H9 (cell line): Measurements from ENCODE around the gene SFMBT1. TPM values are rescaled to one million over a fixed set of nuclear protein-coding genes. Genes with fewer than 3 reads are reported as not detected.

Experiments used
- DNase-seq: peaks from one replicate; pipeline ENCODE4 v3.0.0-alpha.2; 2017
- H2AFZ ChIP-seq: one replicate; pipeline ENCODE4 v1.6.1; 2013; ENCODE audit warnings: mild to moderate bottlenecking, low read length, control low read depth, moderate library complexity
- H2AK5ac ChIP-seq: 2 replicates; pipeline ENCODE4 v1.6.1; 2013; ENCODE audit warnings: low read length, control low read depth, mixed read lengths; ENCODE audit not compliant: insufficient read length
- H2BK120ac ChIP-seq: one replicate; pipeline ENCODE4 v1.6.1; 2013; ENCODE audit warnings: low read depth, mild to moderate bottlenecking, low read length, control low read depth, inconsistent platforms; ENCODE audit not compliant: poor library complexity, severe bottlenecking
- H2BK12ac ChIP-seq: 2 replicates; pipeline ENCODE4 v1.6.1; 2013; ENCODE audit warnings: low read length, control low read depth, mixed read lengths, low read depth; ENCODE audit not compliant: insufficient read length
- H2BK15ac ChIP-seq: 2 replicates; pipeline ENCODE4 v1.6.1; 2013; ENCODE audit warnings: low read depth, low read length, control low read depth
- H2BK20ac ChIP-seq: one replicate; pipeline ENCODE4 v1.6.1; 2013; ENCODE audit warnings: low read depth, mild to moderate bottlenecking, low read length, control low read depth, inconsistent platforms; ENCODE audit not compliant: poor library complexity, severe bottlenecking
- H2BK5ac ChIP-seq: 2 replicates; pipeline ENCODE4 v1.6.1; 2013; ENCODE audit warnings: low read length, control low read depth, mixed read lengths; ENCODE audit not compliant: insufficient read length
- H3K14ac ChIP-seq: 2 replicates; pipeline ENCODE4 v1.6.1; 2013; ENCODE audit warnings: low read length, control low read depth; ENCODE audit not compliant: insufficient read depth
- H3K18ac ChIP-seq: 2 replicates; pipeline ENCODE4 v1.6.1; 2013; ENCODE audit warnings: low read depth, mild to moderate bottlenecking, mixed read lengths, low read length, control low read depth; ENCODE audit not compliant: insufficient read length
- H3K23ac ChIP-seq: 2 replicates; pipeline ENCODE4 v1.6.1; 2013; ENCODE audit warnings: low read length, control low read depth, mixed read lengths, low read depth; ENCODE audit not compliant: insufficient read length
- H3K23me2 ChIP-seq: 2 replicates; pipeline ENCODE4 v1.6.1; 2013; ENCODE audit warnings: low read depth, mild to moderate bottlenecking, mixed read lengths, low read length, control low read depth; ENCODE audit not compliant: insufficient read length, poor library complexity, severe bottlenecking
- H3K27ac ChIP-seq: 2 replicates; pipeline ENCODE4 v1.5.1; 2013; ENCODE audit warnings: low read length, control low read depth, mixed read lengths, low read depth; ENCODE audit not compliant: insufficient read length
- H3K27me3 ChIP-seq: 2 replicates; pipeline ENCODE4 v1.6.1; 2013; ENCODE audit warnings: low read length, control low read depth, inconsistent platforms; ENCODE audit not compliant: insufficient read depth
- H3K4ac ChIP-seq: 2 replicates; pipeline ENCODE4 v1.6.1; 2013; ENCODE audit warnings: low read depth, mild to moderate bottlenecking, control low read depth, inconsistent platforms, low read length, moderate library complexity
- H3K4me1 ChIP-seq: 2 replicates; pipeline ENCODE4 v1.6.1; 2013; ENCODE audit warnings: low read length, control low read depth, inconsistent platforms; ENCODE audit not compliant: insufficient read depth
- H3K4me2 ChIP-seq: 2 replicates; pipeline ENCODE4 v1.6.1; 2013; ENCODE audit warnings: low read length, control low read depth, mixed read lengths; ENCODE audit not compliant: insufficient read length, insufficient read depth
- H3K56ac ChIP-seq: 2 replicates; pipeline ENCODE4 v1.6.1; 2013; ENCODE audit warnings: low read depth, mild to moderate bottlenecking, mixed read lengths, low read length, control low read depth; ENCODE audit not compliant: insufficient read length
- H3K79me1 ChIP-seq: 2 replicates; pipeline ENCODE4 v1.6.1; 2013; ENCODE audit warnings: low read depth, mild to moderate bottlenecking, moderate library complexity, low read length, control low read depth, inconsistent platforms; ENCODE audit not compliant: insufficient read depth, poor library complexity, severe bottlenecking
- H3K79me2 ChIP-seq: 2 replicates; pipeline ENCODE4 v1.6.1; 2013; ENCODE audit warnings: low read length, control low read depth, inconsistent platforms; ENCODE audit not compliant: insufficient read depth
- H3K9ac ChIP-seq: 2 replicates; pipeline ENCODE4 v1.6.1; 2013; ENCODE audit warnings: low read length, control low read depth, mixed read lengths; ENCODE audit not compliant: insufficient read length; ENCODE audit errors: extremely low read depth
- H3K9me3 ChIP-seq: one replicate; pipeline ENCODE4 v1.6.1; 2013; ENCODE audit warnings: low read depth, low read length, inconsistent platforms; ENCODE audit not compliant: control insufficient read depth
- H3T11ph ChIP-seq: one replicate; pipeline ENCODE4 v1.6.1; 2013; ENCODE audit warnings: mild to moderate bottlenecking, low read length, control low read depth, inconsistent platforms
- H4K20me1 ChIP-seq: one replicate; pipeline ENCODE4 v1.6.1; 2013; ENCODE audit not compliant: control insufficient read depth, insufficient read length, insufficient read depth
- H4K5ac ChIP-seq: 2 replicates; pipeline ENCODE4 v1.6.1; 2013; ENCODE audit warnings: low read depth, mild to moderate bottlenecking, mixed read lengths, low read length, control low read depth; ENCODE audit not compliant: insufficient read length
- H4K8ac ChIP-seq: replicated peaks from 2 replicates; pipeline ENCODE4 v1.6.1; 2013; ENCODE audit warnings: low read length, control low read depth, mixed read lengths, low read depth; ENCODE audit not compliant: insufficient read length
- H4K91ac ChIP-seq: 2 replicates; pipeline ENCODE4 v1.6.1; 2013; ENCODE audit warnings: low read depth, mild to moderate bottlenecking, moderate library complexity, mixed read lengths, low read length, control low read depth; ENCODE audit not compliant: insufficient read length
- H3K27ac Mint-ChIP-seq, 3 experiments: 2 replicates in 2 of 3; 3 replicates in 1 of 3; pipeline ENCODE4 v1.8.0; 2020 to 2021; ENCODE audit warnings: mixed read lengths in 3 of 3, mild to moderate bottlenecking in 1 of 3, moderate library complexity in 1 of 3
- H3K27me3 Mint-ChIP-seq: 2 replicates; pipeline ENCODE4 v1.8.0; 2021; ENCODE audit warnings: low read depth, mild to moderate bottlenecking, moderate library complexity, mixed read lengths
- H3K36me3 Mint-ChIP-seq, 3 experiments: 2 replicates in 2 of 3; 3 replicates in 1 of 3; pipeline ENCODE4 v1.8.0; 2020 to 2021; ENCODE audit warnings: low read depth in 3 of 3, mixed read lengths in 3 of 3; ENCODE audit not compliant: insufficient read depth in 1 of 3
- H3K4me1 Mint-ChIP-seq, 2 experiments: 2 replicates each; pipeline ENCODE4 v1.8.0; 2020; ENCODE audit warnings: mixed read lengths in 2 of 2
- H3K4me3 Mint-ChIP-seq, 2 experiments: 2 replicates in 1 of 2; 3 replicates in 1 of 2; pipeline ENCODE4 v1.8.0; 2020 to 2021; ENCODE audit warnings: mild to moderate bottlenecking in 2 of 2, mixed read lengths in 2 of 2, moderate library complexity in 1 of 2
- H3K9me3 Mint-ChIP-seq, 2 experiments: 2 replicates in 1 of 2; 3 replicates in 1 of 2; pipeline ENCODE4 v1.8.0; 2020; ENCODE audit warnings: mild to moderate bottlenecking in 2 of 2, mixed read lengths in 2 of 2, moderate library complexity in 1 of 2
- WGBS: extraction: QIAGEN DNeasy Blood & Tissue Kit; methylation state at CpG from one replicate; pipeline ENCODE4 v1.1.7; 2013; ENCODE audit warnings: missing lambda C conversion rate, low lambda C conversion rate, mixed read lengths; ENCODE audit not compliant: insufficient read length; ENCODE audit errors: extremely low coverage; 5-methylcytosine and 5-hydroxymethylcytosine counted together
- total RNA-seq: library from RNA; stranded (reverse); gene quantifications from 2 replicates; pipeline ENCODE4 v1.2.1, GENCODE V29; 2021
- TF ChIP-seq, protein P1 (sequence below): fragments of 200-600 bp; sonication (generic); conservative IDR thresholded peaks from 3 replicates; pipeline ENCODE4 v1.8.0; 2021; ENCODE audit warnings: antibody characterized with exemption, mild to moderate bottlenecking

SFMBT1 gene
- total RNA-seq, 1 experiment from 2014 or later = 15.3 TPM

DNA sequence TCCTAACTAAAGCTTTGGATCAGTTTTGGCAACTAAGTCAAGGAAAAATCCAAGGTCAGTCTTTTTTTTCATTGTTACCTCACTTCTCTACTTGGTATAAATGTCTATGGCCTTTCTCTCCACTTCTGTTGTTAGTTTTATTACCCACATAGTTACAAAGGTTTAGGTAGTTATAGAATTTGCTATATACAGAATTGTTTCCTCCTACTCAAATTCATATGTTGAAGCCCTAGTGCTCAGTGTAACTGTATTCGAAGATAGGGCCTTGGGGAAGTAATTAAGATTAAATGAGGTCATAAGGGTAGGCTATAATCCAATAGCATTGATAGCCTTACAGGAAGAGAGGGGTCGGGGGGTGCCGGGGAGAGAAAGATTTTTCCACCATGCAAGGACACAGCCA lies 128.8 kb downstream of the SFMBT1 start:
- no peak overlapping the region for H3K9ac ChIP-seq
- H3K79me2 ChIP-seq = no peaks in the 10 kb centered on the region
- no peak overlapping the region for H3K23ac ChIP-seq
- no peaks in the 10 kb centered on the region for H3K4me1 ChIP-seq
- no peaks in the 10 kb centered on the region for H3K27me3 Mint-ChIP-seq
- H2BK120ac ChIP-seq = no peak overlapping the region
- no peak overlapping the region for H3K14ac ChIP-seq
- no peak overlapping the region for H4K8ac ChIP-seq
- H3K4ac ChIP-seq = no peak overlapping the region
- H2BK15ac ChIP-seq = no peak overlapping the region
- no peak overlapping the region for H4K5ac ChIP-seq
- no peak overlapping the region for H2AFZ ChIP-seq
- H4K91ac ChIP-seq = no peak overlapping the region
- H2AK5ac ChIP-seq = no peak overlapping the region
- no peaks in the 10 kb centered on the region for H3K9me3 ChIP-seq
- no peak overlapping the region for H3K27ac Mint-ChIP-seq
- H2BK20ac ChIP-seq = no peak overlapping the region
- H3K27me3 ChIP-seq = no peaks in the 10 kb centered on the region
- H3K79me1 ChIP-seq = no peaks in the 10 kb centered on the region
- H2BK12ac ChIP-seq = no peak overlapping the region
- DNase-seq = no peak
- TF ChIP-seq, protein P1, sequence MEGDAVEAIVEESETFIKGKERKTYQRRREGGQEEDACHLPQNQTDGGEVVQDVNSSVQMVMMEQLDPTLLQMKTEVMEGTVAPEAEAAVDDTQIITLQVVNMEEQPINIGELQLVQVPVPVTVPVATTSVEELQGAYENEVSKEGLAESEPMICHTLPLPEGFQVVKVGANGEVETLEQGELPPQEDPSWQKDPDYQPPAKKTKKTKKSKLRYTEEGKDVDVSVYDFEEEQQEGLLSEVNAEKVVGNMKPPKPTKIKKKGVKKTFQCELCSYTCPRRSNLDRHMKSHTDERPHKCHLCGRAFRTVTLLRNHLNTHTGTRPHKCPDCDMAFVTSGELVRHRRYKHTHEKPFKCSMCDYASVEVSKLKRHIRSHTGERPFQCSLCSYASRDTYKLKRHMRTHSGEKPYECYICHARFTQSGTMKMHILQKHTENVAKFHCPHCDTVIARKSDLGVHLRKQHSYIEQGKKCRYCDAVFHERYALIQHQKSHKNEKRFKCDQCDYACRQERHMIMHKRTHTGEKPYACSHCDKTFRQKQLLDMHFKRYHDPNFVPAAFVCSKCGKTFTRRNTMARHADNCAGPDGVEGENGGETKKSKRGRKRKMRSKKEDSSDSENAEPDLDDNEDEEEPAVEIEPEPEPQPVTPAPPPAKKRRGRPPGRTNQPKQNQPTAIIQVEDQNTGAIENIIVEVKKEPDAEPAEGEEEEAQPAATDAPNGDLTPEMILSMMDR = no peak
- H3K18ac ChIP-seq = no peak overlapping the region
- H2BK5ac ChIP-seq = no peak overlapping the region
- H3T11ph ChIP-seq = no peak overlapping the region
- H3K56ac ChIP-seq = no peak overlapping the region
- peaks cover 10 to 19% (median 18%) of the 10 kb centered on the region in 3 experiments; a peak in 6 of 7 replicates for H3K36me3 Mint-ChIP-seq
- H3K23me2 ChIP-seq = no peaks in the 10 kb centered on the region
- no peaks in the 10 kb centered on the region for H4K20me1 ChIP-seq
- no peak overlapping the region for H3K4me3 Mint-ChIP-seq
- no peak overlapping the region for H3K4me2 ChIP-seq
- H3K9me3 Mint-ChIP-seq = no peaks in the 10 kb centered on the region
- no peaks in the 10 kb centered on the region for H3K4me1 Mint-ChIP-seq
- no CpG with 5 or more reads among the region's 3 CpGs for WGBS
- H3K27ac ChIP-seq = no peak overlapping the region
